ENCODE measurements around the gene PHOX2B.

GRCh38 chr4:41728573-41728913, 20.0 kb downstream of the PHOX2B start:
- TF ChIP-seq POLR2A (IDR thresholded peaks at IDR 0.05; ENCODE audit: low read length): no peak
- no peak for TF ChIP-seq GATA1 (IDR thresholded peaks at IDR 0.05; ENCODE audit: low read depth, low read length)

Measured in erythroblast (primary cell).